Osteocyte (in vitro differentiated cells): ENCODE data around the gene ATG10. TPM values are rescaled to one million over a fixed set of nuclear protein-coding genes. Genes with fewer than 3 reads are reported as not detected.
"Not testable (repeated sequence)": the region's sequence is repeated elsewhere in the genome, so short reads cannot be mapped to it uniquely, and the experiment has no call there.

Experiments
- DNase-seq: peaks from one replicate; pipeline ENCODE4 v3.0.0; 2021; ENCODE audit warnings: mixed read lengths; ENCODE audit not compliant: unreplicated experiment; ENCODE audit errors: extremely low spot score
- H3K27ac Mint-ChIP-seq: one replicate; pipeline ENCODE4 v1.8.0; 2021; ENCODE audit warnings: mild to moderate bottlenecking, mixed read lengths; ENCODE audit not compliant: unreplicated experiment
- H3K27me3 Mint-ChIP-seq: one replicate; pipeline ENCODE4 v1.8.0; 2021; ENCODE audit warnings: mixed read lengths; ENCODE audit not compliant: unreplicated experiment
- H3K36me3 Mint-ChIP-seq: one replicate; pipeline ENCODE4 v1.8.0; 2021; ENCODE audit warnings: mixed read lengths; ENCODE audit not compliant: unreplicated experiment
- H3K4me1 Mint-ChIP-seq: one replicate; pipeline ENCODE4 v1.8.0; 2021; ENCODE audit warnings: mixed read lengths; ENCODE audit not compliant: unreplicated experiment
- H3K4me3 Mint-ChIP-seq: one replicate; pipeline ENCODE4 v1.8.0; 2021; ENCODE audit warnings: mild to moderate bottlenecking, moderate library complexity, mixed read lengths; ENCODE audit not compliant: unreplicated experiment
- H3K9me3 Mint-ChIP-seq: one replicate; pipeline ENCODE4 v1.8.0; 2021; ENCODE audit warnings: mixed read lengths; ENCODE audit not compliant: unreplicated experiment
- CTCF ChIP-seq: fragments of 200-600 bp; sonication (generic); IDR thresholded peaks from 2 replicates; pipeline ENCODE4 v1.5.0; 2021; ENCODE audit warnings: antibody characterized with exemption, mild to moderate bottlenecking, moderate library complexity
- total RNA-seq: library from RNA; stranded (reverse); gene quantifications from 2 replicates; pipeline ENCODE4 v1.2.1, GENCODE V29; 2021

Gene ATG10
- total RNA-seq, 1 donor from 2014 or later = 8.3 TPM

- Mint-ChIP-seq H3K36me3 (peaks cover 34% of the 10 kb centered on the region), H3K4me1 (no peaks in the 10 kb centered on the region), H3K27ac (no peak overlapping the region), H3K27me3 (no peaks in the 10 kb centered on the region), H3K9me3 (peaks cover 22% of the 10 kb centered on the region), H3K4me3 (no peak overlapping the region)
- no peak for TF ChIP-seq CTCF
- no peak for DNase-seq
Observed at GRCh38 chr5:81994679-81995078, 22.9 kb downstream of the ATG10 start.

GRCh38 chr5:81995407-81995806, 23.6 kb downstream of the ATG10 start:
- Mint-ChIP-seq H3K4me3 (no peak overlapping the region), H3K27ac (no peak overlapping the region), H3K27me3 (no peaks in the 10 kb centered on the region), H3K4me1 (no peaks in the 10 kb centered on the region), H3K9me3 (peaks cover 22% of the 10 kb centered on the region), H3K36me3 (peaks cover 38% of the 10 kb centered on the region)
- no peak for TF ChIP-seq CTCF
- no peak for DNase-seq

DNA sequence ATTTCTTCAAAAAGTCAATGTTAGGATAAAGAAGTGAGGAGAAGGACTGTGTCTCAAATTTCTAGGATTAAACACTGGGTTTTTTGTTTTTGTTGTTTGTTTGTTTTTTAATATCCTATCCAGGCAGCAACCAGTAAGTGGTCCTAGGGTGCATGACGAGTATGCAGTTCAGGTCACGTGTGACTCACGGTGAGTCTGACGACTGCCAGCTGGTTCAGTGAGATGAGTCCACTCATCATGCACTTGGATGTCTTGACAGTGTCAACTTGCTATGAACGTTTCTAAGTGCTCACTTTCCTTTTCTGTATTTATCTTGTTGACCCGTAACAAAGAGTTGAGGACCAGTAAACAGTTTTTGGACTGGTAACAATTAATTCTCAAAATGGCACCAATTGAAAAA, 32.7 kb downstream of the ATG10 start:
- Mint-ChIP-seq H3K4me1 (no peaks in the 10 kb centered on the region), H3K27me3 (no peaks in the 10 kb centered on the region), H3K4me3 (no peak overlapping the region), H3K9me3 (peaks cover 12% of the 10 kb centered on the region), H3K27ac (no peak overlapping the region), H3K36me3 (peaks cover 12% of the 10 kb centered on the region)
- no peak for DNase-seq
- TF ChIP-seq CTCF = no peak

- not testable (repeated sequence) for H3K27me3 Mint-ChIP-seq, H3K4me1 Mint-ChIP-seq, H3K4me3 Mint-ChIP-seq, DNase-seq, H3K9me3 Mint-ChIP-seq, H3K27ac Mint-ChIP-seq
- H3K36me3 Mint-ChIP-seq = peaks cover 10% of the 10 kb centered on the region
Observed at GRCh38 chr5:82009869-82010268, 38.0 kb downstream of the ATG10 start.

DNA sequence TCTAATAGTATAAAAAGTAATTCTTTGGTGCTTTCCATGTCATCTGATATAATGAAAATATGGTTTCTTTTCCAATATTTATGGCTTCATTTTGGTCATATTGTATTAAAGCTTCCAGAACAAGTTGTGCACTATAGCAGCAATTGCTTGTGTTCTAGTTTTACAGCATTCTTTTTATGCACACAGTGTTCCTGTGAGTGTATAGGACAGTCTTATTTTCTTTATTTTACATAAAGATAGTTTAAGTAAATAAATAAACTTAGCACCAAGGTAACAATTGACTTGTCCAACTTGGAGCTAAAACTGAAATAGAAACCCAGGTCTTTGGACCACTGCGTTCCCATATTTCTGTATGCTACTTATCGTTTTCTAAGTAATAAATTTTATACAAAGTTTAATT, 38.9 kb downstream of the ATG10 start:
- Mint-ChIP-seq H3K27ac (no peak overlapping the region), H3K4me3 (no peak overlapping the region), H3K36me3 (peaks cover 15% of the 10 kb centered on the region), H3K4me1 (no peaks in the 10 kb centered on the region), H3K27me3 (no peaks in the 10 kb centered on the region), H3K9me3 (peaks cover 12% of the 10 kb centered on the region)
- DNase-seq = no peak
- TF ChIP-seq CTCF = no peak

DNA sequence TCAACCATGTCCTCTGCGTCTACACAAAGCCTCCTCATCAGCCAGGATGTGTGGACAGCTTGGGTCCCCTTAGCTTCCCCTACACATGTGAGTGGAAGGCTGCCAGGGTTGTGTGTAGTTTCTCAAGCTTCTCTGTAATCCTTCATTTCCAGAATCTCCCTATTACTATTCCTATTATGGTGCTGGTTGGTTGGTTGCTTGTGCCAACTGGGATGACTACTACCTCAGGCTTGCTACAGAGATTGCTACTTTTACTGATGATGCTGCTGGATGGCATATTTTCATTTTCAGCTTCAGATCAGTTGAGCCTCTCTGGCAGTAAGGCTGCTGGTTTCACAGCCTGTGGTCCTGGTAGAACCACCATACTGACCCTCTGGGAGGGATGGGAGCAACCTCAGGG, 39.9 kb downstream of the ATG10 start:
- H3K4me1 Mint-ChIP-seq = no peaks in the 10 kb centered on the region
- H3K36me3 Mint-ChIP-seq = peaks cover 19% of the 10 kb centered on the region
- no peak for DNase-seq
- H3K4me3 Mint-ChIP-seq = no peak overlapping the region
- H3K27me3 Mint-ChIP-seq = no peaks in the 10 kb centered on the region
- peaks cover 16% of the 10 kb centered on the region for H3K9me3 Mint-ChIP-seq
- no peak for TF ChIP-seq CTCF
- H3K27ac Mint-ChIP-seq = no peak overlapping the region

- not testable (repeated sequence) for H3K4me1 Mint-ChIP-seq, H3K4me3 Mint-ChIP-seq, H3K27ac Mint-ChIP-seq, DNase-seq, H3K27me3 Mint-ChIP-seq
- peaks cover 21% of the 10 kb centered on the region for H3K36me3 Mint-ChIP-seq
- H3K9me3 Mint-ChIP-seq = peaks cover 16% of the 10 kb centered on the region
Observed at GRCh38 chr5:82014644-82015043, 42.8 kb downstream of the ATG10 start.
